GM21423 (cell line): Measurements from ENCODE around the gene HS3ST5.
"Not testable (repeated sequence)": the region's sequence is repeated elsewhere in the genome, so short reads cannot be mapped to it uniquely, and the experiment has no call there.

Experiments used
- ATAC-seq: cut with Tn5 transposase; IDR thresholded peaks from one replicate; pipeline ENCODE4 v1.9.1; 2021; ENCODE audit warnings: mild to moderate bottlenecking, moderate library complexity; ENCODE audit not compliant: unreplicated experiment

The HS3ST5 gene

DNA sequence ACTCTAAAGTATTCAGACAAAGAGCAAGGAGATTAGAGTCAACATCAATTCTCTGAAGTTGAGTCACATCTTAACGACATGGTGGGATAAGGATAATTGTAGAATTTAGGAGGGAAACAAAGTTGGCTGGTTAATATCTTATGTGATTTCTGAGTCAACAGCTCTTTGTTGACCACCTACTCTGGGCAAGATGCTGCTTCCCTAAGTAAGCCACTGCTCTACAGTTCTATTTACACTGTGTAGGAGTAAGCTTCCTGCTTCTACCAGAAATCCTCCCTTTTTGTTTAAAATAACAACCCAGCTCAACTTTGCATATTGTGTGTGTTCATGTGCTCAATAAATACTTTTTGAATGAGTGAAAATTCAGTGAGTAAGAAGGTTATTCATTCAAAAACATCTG, 3.1 kb downstream of the HS3ST5 start:
- no peak for ATAC-seq

- ATAC-seq: no peak
These were observed 8.6 kb downstream of the HS3ST5 start for GRCh38 chr6:114334237-114334636.

DNA sequence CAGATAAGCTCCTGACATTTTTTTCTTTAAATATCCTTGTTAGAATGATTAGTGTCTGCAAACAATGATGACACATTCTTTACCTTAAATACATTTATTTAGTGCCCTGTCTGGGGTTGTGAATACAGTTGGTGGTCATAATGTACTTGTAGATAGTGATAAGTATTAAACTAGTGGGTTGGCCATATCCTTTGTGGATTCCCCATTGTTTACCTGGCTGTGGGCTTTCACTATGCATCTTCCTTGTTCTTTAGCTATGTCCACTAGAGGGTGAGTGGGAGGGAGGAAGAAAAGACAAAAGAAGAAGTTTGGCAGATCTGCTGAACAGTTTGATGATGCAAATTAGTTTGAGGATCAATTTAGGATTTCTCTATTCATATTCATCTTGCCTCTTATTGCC, 15.7 kb downstream of the HS3ST5 start:
- ATAC-seq: no peak

DNA sequence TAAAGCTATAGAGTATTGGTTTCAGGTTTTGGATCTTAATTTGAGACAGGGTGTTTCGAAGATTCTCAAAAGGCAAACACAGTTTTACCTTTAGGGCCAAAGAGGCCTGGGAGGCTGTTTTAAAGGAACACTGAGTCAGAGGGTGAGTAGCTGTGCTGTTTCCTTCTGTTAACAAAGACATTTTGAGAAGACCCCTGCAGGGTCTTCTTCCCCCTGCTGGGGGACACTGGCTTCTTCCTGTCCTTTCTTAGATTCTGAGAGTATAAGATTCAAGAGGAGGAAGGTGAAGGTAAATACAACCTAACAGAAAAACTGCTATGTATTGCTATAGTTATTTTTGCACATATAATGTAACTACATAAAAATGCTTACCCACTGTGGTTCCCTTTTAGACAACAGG, 19.0 kb downstream of the HS3ST5 start:
- no peak for ATAC-seq

DNA sequence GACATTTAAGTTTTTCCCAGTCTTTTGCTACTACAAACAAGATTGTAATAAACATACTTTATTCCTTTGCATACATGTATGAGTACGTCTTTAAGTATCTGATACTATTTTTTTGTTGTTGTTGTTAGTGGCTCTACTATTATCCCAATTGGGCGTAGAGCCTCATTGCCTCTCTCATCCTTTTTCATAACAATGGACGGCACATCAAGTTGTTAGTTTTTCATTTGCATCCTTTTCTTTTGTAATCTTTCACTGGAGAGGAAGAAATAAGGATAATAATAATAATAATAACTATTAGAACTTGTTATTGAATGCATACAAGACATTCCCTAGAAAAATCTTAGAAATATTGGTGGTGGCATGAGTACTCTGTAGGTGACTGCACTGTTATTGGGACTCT, 23.1 kb downstream of the HS3ST5 start:
- ATAC-seq: no peak

DNA sequence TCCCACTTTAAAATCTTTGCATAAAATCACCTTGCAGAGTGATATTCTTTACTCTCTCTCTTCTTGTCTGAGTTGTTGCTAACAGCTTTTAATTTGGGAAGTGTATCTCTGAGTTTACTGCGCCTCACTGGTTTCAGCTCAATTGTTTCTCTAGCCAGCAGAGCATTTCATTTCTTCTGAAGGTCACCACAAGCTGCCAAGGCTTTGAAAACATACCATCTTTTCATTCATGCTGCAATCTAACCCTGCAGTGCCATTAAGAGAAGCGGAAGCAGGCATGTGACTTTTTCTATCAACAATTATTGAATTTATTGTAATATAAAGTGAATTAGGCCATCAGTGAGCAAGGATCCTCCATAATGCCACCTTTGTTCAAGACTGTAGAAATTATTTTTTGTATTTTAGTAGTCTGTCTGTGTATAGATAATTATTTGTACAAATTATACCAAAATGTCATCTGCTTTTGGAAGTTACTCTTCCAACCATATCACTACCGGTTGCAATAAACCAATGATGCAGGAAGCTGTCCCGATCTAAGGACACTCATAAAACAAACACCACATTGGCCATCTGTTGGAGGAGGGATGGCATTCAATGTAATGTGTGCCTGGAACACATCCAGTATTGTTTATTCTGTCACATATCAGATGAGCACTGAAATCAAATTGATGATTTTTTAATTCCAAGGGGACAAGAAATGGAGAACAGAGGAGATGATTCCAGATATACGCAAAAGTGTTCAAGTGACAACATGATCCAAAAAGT, 26.8 kb downstream of the HS3ST5 start:
- ATAC-seq: no peak

GRCh38 chr6:114313816-114314215, 29.0 kb downstream of the HS3ST5 start:
- not testable (repeated sequence) for ATAC-seq

DNA sequence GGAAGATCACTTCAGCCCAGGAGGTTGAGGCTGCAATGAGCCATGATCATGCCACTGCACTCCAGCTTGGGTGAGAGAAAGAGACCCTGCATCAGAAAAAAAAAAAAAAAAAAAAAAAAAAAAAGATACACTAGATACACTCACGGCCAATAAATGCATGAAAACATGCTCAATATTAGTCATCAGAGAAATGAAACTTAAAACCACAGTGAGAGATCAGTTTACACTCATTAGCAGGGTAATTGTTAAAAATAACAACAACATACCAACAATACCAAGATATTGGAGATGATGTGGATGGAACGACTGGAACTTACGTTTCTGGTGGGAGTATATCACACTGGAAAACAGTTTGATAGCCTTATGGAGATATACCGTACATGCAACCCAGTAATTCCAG, 29.9 kb downstream of the HS3ST5 start:
- no peak for ATAC-seq

DNA sequence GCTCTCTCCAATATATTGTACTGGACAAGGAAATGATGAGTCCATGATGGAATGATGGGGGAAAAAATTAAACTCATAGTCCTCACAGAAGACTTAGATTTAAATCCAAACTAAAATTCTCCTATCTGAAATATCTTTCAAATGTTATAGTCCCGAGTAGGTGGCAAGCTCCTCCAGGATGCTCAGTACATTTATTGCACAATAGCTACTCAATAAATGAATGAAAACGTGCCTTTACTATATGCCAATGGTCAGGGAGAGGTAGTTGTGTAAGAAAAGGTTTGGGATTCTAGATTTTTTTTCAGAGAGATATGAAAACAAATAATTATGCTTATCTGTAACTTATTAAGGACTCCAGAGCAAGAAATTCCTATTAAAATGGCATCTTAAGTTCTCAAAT, 32.8 kb downstream of the HS3ST5 start:
- ATAC-seq: no peak

DNA sequence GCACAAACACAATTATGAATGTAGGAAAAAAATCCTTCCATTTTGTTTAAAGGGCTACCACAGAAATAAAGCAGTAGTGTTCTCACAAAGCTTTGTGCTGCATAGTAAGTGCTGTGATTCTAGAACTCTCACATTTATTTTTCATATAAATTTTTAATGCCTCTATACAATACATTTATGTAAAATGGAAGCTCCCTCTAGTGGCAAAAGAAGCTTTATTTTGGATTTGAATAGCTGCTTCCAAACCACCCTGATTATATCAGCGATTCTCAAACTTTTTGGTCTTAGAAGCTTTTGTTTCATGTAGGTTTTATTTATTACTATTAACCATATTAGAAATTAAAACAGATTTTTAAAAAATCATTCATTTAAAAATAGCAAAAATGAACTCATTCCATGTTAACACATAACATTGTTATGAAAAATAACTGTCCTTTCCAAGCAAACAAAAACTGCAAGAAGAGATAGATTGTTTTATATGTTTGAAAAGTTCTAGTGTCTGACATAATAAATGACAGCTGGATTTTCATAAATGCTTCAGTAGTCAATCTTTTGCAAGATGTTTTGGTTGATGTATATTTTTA, 38.4 kb downstream of the HS3ST5 start:
- no peak for ATAC-seq

DNA sequence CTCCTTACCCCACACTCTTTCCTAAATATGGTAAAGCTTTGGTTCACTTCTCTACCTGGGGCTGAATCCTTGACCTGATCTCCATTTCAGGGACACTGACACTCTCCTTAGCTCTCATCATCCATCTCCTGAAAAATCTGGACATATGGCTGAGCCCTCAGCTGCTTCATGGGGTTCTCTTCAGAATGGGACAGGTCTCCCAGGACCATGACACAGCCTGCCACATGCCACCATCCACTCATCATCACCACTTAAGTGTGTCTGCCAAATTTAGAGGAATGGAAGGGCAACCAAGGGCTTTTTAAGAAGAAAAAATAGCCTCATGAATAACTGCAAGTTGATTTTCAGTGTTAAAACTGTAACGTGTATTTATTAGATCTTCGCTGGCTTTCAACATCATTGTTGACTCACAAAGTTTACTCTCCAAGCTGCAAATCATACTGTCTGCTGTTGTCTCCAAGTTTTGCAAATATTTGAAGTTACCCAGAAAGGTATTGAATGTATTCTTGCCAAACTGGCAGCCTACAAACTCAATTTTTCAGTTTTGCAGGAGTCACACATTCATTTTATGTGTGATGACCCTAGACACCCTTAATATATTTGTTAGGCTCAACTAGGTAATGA, 41.1 kb downstream of the HS3ST5 start:
- ATAC-seq: no peak

- no peak for ATAC-seq
These were observed 45.7 kb downstream of the HS3ST5 start for GRCh38 chr6:114297135-114297534.

- ATAC-seq: no peak
These were observed 50.4 kb downstream of the HS3ST5 start for GRCh38 chr6:114292431-114292830.

GRCh38 chr6:114291428-114291827, 51.4 kb downstream of the HS3ST5 start:
- no peak for ATAC-seq

DNA sequence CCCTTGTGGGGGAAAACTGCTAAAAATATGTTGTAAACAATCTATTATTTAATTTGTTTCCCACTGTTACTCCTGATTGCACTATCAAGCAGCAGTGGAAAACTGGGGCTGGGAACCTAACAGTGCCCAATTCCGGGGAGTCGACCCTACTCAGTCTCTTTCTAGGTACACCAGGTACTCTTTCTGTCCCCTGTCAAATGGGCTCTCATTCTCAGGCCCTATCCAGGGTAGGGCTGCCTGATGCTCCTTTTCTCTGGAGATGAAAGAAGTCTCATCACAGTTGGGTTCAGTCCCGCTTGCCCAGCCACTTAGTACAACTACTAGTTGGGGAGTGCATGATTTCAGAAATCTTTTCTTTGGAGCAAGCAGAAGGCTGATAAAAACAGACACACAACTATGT, 52.0 kb downstream of the HS3ST5 start:
- ATAC-seq: no peak

GRCh38 chr6:114288701-114289495, 53.9 kb downstream of the HS3ST5 start:
- no peak for ATAC-seq

DNA sequence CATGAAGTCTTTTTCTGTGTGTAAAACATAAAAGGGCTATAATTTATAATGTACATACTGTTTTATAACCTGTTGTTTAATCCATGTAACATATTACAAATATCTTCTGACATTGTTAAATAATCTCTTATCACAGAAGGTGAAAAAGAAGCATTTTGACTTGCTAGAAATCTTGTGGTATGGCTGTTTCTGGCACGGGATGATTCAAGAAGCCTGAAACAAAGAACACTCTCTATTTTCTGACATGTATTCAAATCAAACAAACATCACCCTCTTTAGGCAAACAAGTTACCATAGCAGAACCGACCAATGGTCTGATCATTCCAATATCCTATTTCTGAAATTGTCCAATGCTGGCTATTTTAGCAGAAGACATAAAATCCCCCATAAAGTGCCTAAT, 55.4 kb downstream of the HS3ST5 start:
- no peak for ATAC-seq

GRCh38 chr6:114286211-114286610, 56.6 kb downstream of the HS3ST5 start:
- no peak for ATAC-seq

DNA sequence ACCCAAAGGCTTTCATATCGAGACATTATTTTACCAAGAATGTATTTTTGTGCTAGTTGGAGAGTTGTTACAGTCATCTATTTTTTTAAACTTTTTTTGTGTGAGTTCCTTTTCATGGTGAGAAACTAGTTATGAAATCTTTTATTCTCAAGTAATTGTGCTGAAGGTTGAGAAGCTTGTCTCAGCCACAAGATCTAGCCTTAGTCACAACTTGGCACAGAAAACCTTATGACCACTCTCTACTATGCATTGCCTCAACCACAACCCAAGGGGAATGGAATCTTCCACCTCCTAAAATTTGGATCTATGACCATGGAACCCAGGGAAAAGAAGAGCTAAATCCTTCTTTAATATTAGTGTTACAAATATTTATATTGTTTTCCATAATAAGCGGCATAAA, 58.5 kb downstream of the HS3ST5 start:
- no peak for ATAC-seq

GRCh38 chr6:114282292-114282691, 60.5 kb downstream of the HS3ST5 start:
- no peak for ATAC-seq

GRCh38 chr6:114281496-114281895, 61.3 kb downstream of the HS3ST5 start:
- ATAC-seq: no peak
